ENCODE data around the gene KLC4. TPM values are rescaled to one million over a fixed set of nuclear protein-coding genes. Genes with fewer than 3 reads are reported as not detected.

KLC4 gene
- total RNA-seq, 1 donor from 2014 or later: 19.8 TPM

DNA sequence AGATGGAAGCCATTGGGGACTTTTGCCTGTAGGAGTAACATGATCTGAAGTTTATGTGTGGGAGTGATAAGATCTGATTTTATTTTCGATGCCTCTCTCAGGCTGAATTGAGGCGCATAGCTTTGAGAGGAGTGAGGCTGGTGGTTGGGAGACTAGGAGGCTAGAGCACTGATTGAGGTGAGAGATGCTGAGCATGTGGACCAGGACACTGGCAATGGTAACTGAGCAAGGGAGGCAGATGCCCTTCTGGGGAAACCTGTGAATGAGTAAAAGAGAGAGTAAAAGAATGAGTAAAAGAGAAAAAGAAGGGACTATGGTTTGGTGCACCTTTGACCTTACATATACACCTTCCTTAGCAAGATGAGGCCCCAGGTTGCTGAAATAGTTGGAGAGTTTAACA, 35.0 kb upstream of the KLC4 start:
- TF ChIP-seq, protein P1, sequence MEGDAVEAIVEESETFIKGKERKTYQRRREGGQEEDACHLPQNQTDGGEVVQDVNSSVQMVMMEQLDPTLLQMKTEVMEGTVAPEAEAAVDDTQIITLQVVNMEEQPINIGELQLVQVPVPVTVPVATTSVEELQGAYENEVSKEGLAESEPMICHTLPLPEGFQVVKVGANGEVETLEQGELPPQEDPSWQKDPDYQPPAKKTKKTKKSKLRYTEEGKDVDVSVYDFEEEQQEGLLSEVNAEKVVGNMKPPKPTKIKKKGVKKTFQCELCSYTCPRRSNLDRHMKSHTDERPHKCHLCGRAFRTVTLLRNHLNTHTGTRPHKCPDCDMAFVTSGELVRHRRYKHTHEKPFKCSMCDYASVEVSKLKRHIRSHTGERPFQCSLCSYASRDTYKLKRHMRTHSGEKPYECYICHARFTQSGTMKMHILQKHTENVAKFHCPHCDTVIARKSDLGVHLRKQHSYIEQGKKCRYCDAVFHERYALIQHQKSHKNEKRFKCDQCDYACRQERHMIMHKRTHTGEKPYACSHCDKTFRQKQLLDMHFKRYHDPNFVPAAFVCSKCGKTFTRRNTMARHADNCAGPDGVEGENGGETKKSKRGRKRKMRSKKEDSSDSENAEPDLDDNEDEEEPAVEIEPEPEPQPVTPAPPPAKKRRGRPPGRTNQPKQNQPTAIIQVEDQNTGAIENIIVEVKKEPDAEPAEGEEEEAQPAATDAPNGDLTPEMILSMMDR (IDR thresholded peaks at IDR 0.05): no peak
- H3K9me3 Mint-ChIP-seq: no peaks in the 10 kb centered on the region
- no peak for DNase-seq
- H3K27ac Mint-ChIP-seq: no peak overlapping the region
- intact Hi-C loops (cut with micrococcal nuclease): no loop called here
- ChIA-PET CTCF (no interaction called here), POLR2A (interaction anchor here (1.0 kb wide), 1 partner anchor 10 kb away, joined by 3 read pairs; the partner anchor contains the start of genes KLHDC3 and MEA1)
- peaks cover 13% of the 10 kb centered on the region for H3K4me1 Mint-ChIP-seq
- H3K36me3 Mint-ChIP-seq (ENCODE audit: low read depth): peaks cover 58% of the 10 kb centered on the region
- no peak for ATAC-seq (ENCODE audit: low read depth)
- peak overlapping the region; percentile 4 for H3K4me3 Mint-ChIP-seq
- H3K27me3 Mint-ChIP-seq: no peaks in the 10 kb centered on the region

DNA sequence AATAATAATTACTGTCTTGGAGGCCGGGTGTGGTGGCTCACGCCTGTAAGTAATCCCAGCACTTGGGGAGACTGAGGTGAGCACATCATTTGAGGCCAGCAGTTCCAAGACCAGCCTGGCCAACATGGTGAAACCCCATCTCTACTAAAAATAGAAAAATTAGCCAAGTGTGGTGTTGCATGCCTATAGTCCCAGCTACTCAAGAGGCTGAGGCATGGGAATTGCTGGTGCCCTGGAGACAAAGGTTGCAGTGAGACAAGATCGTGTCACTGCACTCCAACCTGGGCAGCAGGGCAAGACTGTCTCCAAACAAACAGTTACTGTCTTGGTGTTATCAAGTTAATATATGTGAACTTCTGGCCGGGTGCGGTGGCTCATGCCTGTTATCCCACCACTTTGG, 33.1 kb upstream of the KLC4 start:
- H3K27me3 Mint-ChIP-seq: no peaks in the 10 kb centered on the region
- ChIA-PET POLR2A (no interaction called here), CTCF (no interaction called here)
- intact Hi-C loops (cut with micrococcal nuclease): no loop called here
- no peaks in the 10 kb centered on the region for H3K9me3 Mint-ChIP-seq
- DNase-seq: no peak
- TF ChIP-seq, protein P1 (IDR thresholded peaks at IDR 0.05): no peak
- peaks cover 10% of the 10 kb centered on the region for H3K4me1 Mint-ChIP-seq
- H3K4me3 Mint-ChIP-seq: no peak overlapping the region
- H3K36me3 Mint-ChIP-seq (ENCODE audit: low read depth): peaks cover 61% of the 10 kb centered on the region
- ATAC-seq (ENCODE audit: low read depth): no peak
- H3K27ac Mint-ChIP-seq: no peak overlapping the region

DNA sequence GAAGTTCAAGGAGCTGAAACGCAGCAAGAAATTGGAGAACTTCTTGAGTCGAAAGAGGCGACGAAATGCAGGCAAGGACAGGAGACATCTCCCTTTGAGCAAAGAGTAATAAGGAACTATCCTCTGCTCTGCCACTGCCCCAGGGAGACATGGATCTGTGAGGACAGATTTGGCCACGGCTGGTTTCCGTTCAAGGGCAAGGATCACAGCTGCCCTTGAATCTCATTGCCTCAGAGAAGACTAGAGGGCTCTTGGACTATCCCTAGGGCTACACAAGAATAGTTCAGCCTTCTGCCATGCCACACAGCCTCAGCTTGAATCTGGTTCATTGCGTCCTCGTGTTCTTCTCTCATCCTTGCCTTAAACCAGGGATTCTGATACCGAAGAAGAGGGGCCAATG, 30.3 kb upstream of the KLC4 start:
- POLR2A ChIA-PET: no interaction called here
- H3K27me3 Mint-ChIP-seq: no peaks in the 10 kb centered on the region
- CTCF ChIA-PET: no interaction called here
- peaks cover 72% of the 10 kb centered on the region for H3K36me3 Mint-ChIP-seq (ENCODE audit: low read depth)
- intact Hi-C loops (cut with micrococcal nuclease): no loop called here
- TF ChIP-seq, protein P1 (IDR thresholded peaks at IDR 0.05): no peak
- no peak overlapping the region for H3K27ac Mint-ChIP-seq
- no peak for DNase-seq
- ATAC-seq (ENCODE audit: low read depth): no peak
- peaks cover 4% of the 10 kb centered on the region for H3K4me1 Mint-ChIP-seq
- H3K4me3 Mint-ChIP-seq: no peak overlapping the region
- no peaks in the 10 kb centered on the region for H3K9me3 Mint-ChIP-seq

DNA sequence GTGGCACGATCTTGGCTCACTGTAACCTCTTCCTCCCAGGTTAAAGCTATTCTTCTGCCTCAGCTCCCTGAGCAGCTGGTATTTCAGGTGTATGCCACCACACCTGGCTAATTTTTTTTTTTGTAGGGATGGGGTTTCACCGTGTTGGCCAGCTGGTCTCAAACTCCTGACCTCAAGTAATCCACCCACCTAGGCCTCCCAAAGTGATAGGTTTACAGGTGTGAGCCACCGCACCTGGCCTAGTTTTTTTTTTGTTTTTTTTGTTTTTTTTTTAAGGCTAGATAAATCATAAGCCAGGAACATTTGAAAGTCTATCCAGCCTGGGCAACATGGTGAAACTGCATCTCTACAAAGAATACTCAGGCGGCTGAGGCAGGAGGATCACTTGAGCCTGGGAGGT, 27.1 kb upstream of the KLC4 start:
- H3K9me3 Mint-ChIP-seq: no peaks in the 10 kb centered on the region
- no peak for ATAC-seq (ENCODE audit: low read depth)
- H3K36me3 Mint-ChIP-seq (ENCODE audit: low read depth): peaks cover 72% of the 10 kb centered on the region
- no peaks in the 10 kb centered on the region for H3K27me3 Mint-ChIP-seq
- TF ChIP-seq, protein P1 (IDR thresholded peaks at IDR 0.05): no peak
- H3K4me3 Mint-ChIP-seq: no peak overlapping the region
- no peaks in the 10 kb centered on the region for H3K4me1 Mint-ChIP-seq
- intact Hi-C loops (cut with micrococcal nuclease): no loop called here
- no peak for DNase-seq
- ChIA-PET CTCF (no interaction called here), POLR2A (interaction anchor here (0.6 to 1.0 kb wide), 2 partner anchors 18 to 110 kb away, joined by 4 read pairs; partner anchors contain the start of gene KLHDC3)
- H3K27ac Mint-ChIP-seq: no peak overlapping the region

DNA sequence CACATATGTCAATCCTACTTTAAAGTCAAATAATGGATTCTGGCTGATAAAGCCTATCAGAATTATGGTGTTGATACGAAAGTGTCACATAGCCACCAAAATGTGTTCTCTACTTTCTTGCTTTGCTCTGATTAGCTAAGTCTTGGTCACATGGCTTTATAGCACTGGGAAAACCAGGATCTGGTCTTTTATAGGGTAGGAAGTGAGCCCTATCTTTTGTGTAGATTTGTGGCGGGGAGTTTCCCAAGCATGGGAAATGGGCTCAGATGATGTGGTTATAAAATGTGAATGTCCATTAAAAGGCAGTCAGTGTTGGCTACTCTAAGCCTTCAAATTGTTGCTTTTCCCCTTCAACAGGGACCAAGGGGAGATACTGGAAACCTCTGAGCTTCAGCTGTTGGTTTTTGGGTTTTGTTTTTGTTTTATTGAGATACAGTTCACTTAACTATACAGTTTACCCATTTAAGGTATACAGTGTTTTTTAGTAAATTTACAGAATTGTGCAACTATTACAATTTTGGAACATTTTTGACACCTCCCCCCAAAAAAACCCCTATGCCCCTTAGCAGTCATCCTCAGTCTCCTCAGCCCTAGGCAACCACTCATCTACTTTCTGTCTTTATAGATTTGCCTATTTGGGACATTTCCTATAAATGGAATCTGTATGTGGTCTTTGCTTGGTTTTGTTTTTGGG, 25.8 kb upstream of the KLC4 start:
- no peaks in the 10 kb centered on the region for H3K27me3 Mint-ChIP-seq
- DNase-seq (no peak), ATAC-seq (ENCODE audit: low read depth) (no peak)
- TF ChIP-seq, protein P1 (IDR thresholded peaks at IDR 0.05): no peak
- no peaks in the 10 kb centered on the region for H3K9me3 Mint-ChIP-seq
- H3K4me1 Mint-ChIP-seq: no peaks in the 10 kb centered on the region
- H3K36me3 Mint-ChIP-seq (ENCODE audit: low read depth): peaks cover 72% of the 10 kb centered on the region
- ChIA-PET POLR2A (interaction anchor here (0.8 to 1.0 kb wide), 2 partner anchors 19 to 22 kb away, joined by 3 to 4 read pairs; partner anchors contain the start of gene KLHDC3), CTCF (no interaction called here)
- H3K4me3 Mint-ChIP-seq: no peak overlapping the region
- no peak overlapping the region for H3K27ac Mint-ChIP-seq
- intact Hi-C loops (cut with micrococcal nuclease): no loop called here
